HG02943 (cell line): ENCODE measurements around the gene VSNL1.

Source experiments
- ATAC-seq: cut with Tn5 transposase; IDR thresholded peaks from one replicate; pipeline ENCODE4 v1.9.1; 2021; ENCODE audit warnings: mild to moderate bottlenecking, low read depth, moderate library complexity; ENCODE audit not compliant: unreplicated experiment

The VSNL1 gene

DNA sequence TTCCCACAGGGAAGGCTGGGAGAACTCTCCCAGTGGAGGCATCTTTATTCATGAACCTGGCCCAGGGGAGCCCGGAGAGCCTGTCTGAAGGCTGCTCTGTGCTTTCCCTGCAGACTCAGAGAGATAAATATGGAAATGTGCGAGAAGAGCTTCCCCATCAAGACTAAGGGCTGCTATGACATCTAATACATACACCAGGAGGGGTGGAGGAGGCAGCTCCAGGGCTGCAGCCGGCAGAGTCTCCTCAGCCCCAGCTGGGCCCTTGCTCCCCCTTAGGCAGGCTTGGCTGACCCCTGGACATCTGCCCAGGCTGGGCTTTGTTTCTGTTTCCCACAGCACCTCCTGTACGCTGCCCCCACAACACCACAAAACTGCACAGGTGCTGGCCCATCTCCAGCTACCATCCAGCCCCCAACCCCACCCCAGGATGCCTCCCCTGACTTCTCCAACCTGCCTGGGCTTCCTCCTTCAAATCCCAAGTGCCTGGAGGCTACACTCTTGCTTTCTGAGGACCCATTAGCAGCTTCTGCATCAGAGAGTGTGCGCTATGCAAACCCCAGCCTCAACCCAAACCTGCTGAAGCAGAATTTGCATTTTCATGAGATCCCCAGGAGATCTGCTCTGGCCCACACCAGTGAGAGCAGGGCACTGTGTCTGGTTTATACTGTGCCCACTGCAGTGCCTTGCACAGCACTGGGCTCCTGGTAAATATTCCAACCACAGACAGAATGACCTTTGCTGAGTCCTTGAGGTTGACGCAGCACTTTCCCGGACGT lies 96.8 kb downstream of the VSNL1 start:
- ATAC-seq, result no peak

DNA sequence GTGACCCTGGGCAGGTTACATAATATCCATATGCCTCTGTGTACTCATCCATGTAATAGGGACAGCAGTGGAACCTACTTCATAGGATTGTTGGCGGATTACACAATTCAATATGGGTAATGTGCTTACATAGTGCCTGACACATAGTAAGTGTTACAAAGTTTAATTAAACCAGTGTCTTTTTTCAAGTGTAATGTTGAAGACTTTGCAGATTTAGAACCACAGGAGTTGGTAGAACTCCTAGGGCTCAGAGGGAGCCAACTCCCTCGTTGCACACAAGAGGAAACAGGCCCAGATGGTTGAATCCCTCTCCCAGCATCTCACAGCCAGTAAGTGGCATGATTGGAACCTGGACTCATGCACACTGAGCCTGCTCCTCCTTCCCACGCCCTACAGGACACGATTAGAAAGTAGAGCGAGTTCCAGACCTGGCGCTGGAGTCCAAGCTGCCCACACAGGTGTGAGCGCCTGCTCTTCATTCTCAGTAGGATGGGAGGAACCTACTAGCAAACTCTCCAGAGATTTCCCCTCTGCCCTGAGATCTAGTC lies 97.8 kb downstream of the VSNL1 start:
- ATAC-seq, result no peak

DNA sequence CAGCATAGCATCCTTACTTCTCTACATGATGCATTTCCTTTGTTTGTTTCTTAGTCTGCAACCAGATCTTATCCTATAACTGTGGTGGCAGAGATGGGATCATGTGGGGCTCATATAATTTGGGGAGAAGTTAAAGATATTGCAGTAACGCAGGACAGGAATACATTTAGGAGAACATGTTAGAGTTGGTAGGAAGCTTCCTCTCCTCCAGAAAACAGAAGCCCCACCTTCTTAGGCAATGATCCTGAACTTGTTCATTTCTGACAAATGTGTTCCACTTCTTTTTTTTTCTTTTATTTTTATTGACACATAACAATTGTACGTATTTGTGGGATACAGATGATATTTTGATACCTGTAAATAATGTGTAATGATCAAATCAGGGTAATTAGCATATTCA lies 99.9 kb downstream of the VSNL1 start:
- ATAC-seq, result no peak

DNA sequence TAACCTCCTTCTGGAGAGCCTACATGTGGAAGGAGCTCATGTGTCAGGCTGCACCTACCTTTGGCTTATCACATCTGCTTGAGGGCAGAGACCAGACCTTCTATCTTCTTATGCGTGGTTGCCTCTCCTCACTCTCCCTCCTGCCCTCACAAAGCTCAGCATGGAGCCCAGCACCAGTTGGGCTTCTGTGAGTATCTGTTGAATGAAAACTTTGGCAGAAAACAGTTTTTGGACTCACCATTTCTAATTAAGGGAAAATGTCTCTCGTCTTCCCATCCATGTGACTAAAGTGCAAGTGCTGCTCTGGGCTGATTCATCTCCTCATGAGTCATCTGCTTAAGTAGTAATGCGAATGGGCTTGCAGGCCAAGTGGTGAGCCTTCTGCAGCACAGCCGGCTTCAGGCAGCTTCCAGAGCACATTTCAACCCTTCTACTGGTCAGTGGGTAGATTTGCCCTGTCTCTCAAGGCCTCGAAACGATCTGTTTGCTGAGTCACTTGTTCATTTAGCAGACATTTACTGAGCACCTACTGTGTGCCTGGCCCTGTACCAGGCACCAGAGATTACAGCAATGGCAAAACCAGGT lies 102.6 kb downstream of the VSNL1 start:
- ATAC-seq, result no peak

DNA sequence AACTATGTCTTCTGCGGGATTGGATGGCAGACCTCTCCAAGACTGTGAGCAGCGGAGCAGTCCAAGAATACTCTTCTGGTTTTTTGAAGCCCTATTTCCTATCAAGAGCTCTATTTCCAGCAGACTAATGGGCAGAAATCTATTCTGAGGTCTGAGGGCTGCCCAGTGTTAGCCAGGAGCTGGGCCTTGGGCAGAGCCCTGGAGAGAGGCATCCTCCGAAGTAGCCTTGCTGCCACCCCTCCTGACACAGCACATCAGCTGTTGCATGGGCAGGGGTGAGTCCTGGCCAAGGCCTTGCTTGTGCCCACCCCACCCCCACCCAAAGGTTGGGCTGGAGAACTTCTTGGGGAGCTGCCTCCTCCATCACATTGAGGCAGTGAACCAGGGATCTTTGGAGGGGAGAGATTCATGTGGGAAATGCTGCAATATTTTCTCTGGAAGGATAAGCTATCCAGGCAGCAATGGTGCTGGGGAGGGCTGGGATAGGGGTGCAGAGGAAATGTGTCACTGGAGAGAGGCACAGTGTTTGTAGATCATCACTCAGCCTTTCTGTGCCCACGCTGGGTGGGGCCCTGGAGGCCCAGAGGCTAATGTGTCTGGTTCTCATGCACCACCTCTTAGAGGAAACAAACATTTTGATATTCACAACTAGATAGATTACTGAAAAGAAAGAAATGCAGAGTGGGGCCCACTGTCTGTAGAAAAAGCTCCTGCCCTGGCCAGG lies 104.7 kb downstream of the VSNL1 start:
- ATAC-seq, result no peak

DNA sequence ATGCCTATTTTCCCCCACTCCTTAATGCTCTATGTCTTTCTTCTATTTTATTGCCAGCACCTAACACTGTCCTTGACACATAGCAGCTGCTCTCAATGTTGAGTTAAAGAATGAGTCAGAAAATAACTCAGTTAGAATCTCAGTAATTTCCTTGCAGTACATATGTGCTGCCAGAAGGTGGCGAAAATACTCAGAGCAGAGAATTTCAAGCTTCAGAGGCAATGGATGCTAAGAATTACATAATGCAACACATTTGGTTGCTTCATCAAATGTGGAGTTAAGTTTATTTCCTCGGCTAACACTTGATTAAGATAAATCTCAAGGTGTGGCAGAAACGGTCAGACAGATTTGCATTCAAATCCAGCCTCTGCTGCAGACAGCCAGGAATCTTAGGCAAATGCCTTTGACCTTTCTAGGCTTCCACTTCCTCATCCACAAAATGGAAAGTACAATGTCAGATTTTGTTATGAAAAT lies 105.6 kb downstream of the VSNL1 start:
- ATAC-seq, result peak; percentile 79

DNA sequence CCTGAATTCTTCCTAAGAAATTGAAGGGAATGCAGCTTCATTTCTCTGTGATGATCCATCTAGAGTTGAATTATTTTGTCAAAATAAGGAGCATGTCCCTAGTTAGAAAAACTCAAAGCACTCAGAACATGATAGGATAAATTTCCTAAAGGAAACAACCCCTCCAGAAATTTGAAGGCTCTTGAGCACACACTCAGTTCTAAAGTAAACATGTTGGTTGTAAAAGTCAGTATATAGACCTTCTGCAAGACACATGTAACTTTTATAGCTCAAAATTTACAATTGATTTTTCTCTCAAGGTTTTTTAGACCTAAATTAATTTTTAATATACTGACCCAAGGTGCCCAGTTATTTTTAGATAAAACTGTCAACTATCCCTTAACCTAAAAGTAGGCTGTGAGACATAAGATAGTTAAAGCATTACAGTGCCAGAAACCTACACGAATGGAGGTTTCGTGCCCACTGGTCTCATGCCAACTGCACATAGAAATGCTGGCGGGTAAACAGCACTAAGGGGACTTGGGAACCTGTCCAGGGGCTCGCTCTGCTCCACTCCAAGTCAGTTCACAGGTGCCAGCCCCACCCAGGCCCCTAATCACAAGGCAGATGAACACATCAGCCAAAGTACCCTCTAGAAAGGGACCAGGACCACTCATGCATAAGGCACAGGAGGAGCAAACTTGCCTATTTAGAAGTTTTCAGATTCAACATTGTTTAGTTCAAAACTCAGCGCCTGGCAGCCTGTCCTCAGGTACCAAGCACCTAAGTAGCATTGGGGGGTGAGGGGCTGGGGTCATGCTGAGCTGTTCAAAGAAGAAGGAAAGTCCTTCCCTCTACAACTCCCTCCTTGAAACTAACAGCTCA lies 106.6 kb downstream of the VSNL1 start:
- no peak for ATAC-seq

DNA sequence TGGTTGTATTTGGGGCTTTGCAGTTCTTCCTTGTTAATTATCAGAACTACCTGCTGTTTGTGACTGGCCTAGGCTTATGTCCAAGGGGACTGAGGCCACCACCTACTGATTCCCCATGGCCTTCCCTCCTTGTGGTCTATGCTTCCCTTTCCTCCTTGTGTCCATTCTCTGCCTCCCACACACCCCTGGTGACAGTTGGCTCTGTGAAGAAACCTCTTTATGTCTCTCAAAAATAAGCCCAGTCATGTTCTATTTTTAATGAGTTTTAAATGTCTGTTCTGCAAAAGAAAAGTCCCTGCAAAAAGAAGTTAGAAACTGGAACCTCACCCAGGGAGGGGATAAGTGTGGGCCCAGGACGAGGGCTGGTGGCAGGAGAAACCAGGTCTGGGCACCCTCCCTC lies 108.1 kb downstream of the VSNL1 start:
- ATAC-seq, result no peak

DNA sequence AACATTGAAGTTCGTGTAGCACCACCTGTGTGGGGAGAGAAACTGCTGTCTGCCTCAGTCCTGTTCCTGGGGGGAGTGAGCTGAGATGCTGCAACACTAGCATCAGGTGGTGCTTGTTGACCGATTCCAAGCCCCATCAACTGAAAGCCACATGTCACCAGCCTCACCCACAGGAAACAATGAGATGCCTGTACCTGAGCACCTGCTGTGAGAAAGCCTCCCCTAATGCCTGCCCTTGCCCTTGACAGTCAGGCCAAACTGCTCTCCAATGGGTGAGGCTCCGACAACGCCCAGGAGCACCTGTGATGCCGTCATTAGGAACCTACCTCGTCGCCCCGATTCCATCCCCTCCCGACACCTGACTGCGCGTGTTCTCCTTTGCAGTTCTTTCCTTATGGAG lies 108.5 kb downstream of the VSNL1 start:
- ATAC-seq, result no peak

DNA sequence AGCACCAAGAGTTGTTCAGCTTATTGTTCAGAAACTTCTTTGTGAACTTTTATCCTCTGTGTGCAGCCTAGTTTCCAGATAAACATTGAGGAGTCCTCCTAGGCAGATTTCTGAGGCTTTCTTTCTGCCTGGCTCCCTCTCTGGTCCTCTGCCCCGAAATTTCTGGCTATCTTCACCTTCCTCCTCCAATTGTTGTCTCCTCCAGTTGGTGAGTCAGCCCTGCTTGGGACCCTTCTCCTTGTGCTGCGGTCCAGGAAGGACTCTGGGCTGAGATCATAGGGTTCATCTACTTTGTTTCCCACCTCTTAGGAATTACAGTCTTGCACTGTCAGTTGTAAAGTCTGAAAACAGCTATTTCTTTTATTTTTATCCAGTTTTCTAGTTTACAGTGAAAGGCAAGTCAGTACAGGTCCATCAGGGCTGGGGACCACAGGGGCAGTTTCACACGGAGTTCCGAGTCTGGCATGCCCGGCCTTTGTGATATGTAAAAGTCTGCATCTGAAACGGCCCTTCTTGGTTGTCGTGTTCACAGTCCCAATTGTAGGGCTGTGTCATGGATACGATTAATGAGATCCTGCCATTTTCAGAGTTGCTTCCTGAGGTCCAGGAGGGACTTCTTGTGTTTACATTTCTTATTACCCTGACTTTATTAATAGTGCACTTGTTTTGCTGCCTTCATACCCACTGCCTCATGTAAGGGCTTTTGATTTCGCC lies 112.3 kb downstream of the VSNL1 start:
- ATAC-seq, result no peak

DNA sequence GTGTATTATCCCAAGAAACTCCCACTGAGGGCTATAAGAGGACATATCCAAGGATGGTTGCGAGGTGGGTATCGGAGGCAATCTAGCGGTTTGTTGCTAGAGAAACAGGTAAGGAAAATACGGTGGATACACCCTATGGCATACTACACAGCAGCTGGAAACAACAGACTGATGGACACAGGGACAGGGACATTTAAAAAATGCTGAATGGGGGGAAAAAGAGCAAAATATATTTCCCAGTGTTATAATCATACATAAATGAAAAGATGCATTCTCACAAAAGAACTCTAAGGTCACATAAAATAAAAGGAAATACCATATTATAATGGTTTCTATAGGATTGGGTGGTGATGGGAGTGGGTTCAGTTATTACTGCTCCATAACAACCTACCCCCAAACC lies 117.3 kb downstream of the VSNL1 start:
- no peak for ATAC-seq

DNA sequence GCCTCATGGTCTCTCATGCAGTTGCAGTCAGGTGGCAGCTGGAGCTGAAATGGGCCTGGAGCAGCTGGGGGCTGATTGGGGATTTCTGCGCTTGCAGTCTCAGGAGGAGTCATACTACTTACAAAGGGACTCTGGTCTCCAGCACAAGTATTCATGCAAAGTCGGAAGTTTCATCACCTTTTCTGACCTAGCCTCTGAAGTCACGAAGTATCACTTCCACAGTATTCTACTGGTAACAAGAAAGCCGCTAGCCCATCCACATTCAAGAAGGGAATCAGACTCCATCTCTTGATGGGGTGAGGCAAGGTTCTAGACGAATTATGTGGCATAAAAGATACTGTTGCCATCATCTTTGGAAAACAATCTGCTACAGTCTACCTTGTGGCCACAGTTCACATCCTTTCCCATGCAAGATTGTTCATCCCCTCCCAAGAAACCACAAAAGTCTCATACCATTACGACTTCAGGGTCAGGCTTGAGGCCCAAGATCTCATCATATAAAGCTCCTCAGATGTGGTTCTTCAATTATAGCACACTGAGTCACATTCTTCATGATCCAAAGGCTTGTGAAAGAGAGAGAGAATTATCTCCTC lies 117.9 kb downstream of the VSNL1 start:
- ATAC-seq, result peak; percentile 52

DNA sequence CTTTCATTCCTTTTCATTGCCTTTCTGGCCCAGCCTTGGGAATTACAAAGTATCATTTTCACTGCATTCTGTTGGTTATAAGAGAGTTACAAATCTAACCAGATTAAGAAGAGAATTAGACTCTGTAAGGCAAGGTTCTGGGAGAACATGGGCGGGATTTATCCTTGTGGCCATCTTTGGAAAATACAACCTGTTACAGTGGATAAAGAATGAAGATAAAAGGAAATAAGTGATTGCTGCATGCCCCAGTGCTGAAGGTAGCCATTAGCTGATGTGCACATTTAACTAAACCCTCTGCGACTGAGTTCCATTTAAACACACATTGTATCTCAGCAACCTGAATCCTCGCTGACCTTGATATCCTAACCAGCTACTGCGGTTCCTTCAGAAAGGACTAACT lies 119.7 kb downstream of the VSNL1 start:
- no peak for ATAC-seq

DNA sequence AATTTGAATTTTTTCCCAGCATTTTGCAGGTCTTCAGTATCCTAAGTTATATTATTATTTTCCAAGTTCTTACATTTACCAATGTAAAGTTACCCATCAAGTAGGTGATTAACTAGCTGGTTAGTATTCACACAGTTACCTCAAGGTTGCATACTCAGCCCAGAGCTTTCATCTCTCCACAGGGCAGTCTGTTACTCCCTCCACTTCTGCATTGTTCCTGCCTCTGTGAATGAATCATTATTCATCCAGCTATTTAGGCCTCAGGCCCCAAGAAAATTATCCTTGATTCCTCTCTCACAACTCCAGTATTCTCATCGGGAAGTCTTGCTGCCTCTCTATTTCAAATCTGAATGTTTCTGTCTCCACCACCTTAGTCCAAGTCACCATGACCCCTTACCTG lies 121.0 kb downstream of the VSNL1 start:
- ATAC-seq, result no peak

DNA sequence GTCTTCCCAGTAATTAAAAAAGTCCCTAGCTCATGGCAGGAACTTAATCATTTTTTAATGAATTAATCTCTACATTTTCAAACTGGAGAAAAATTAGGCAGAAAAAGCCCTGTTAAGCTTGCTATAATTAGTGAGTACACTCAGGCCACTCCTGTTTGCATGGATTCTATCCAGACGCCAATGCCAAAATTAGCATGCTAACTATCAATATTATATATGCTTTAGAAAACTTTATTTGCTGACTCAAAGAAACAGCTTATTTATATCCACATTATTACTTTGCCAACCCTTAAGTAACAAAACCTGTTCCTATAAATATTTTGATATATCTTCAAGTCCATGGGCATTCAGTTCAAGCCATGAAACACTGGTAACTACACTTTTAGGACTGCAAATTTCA lies 122.2 kb downstream of the VSNL1 start:
- no peak for ATAC-seq

DNA sequence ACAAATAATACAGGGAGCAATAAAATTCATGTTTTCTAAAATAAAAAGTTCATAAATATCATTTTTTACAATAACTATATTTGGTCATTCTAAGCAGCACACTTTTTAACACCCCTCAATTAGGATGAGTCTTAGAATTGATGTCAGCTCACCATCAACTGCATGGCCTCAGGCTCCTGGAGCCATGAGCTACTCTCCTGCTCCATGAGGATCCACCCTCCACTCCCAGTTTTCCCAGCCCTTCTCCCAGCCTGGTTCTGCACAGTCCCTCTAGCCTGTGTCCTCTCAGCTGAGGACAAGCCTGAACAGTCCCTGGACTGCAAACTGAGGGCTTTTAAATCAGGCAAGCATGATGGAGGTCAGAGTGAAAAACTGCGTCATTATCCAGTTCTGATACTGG lies 124.0 kb downstream of the VSNL1 start:
- ATAC-seq, result no peak

DNA sequence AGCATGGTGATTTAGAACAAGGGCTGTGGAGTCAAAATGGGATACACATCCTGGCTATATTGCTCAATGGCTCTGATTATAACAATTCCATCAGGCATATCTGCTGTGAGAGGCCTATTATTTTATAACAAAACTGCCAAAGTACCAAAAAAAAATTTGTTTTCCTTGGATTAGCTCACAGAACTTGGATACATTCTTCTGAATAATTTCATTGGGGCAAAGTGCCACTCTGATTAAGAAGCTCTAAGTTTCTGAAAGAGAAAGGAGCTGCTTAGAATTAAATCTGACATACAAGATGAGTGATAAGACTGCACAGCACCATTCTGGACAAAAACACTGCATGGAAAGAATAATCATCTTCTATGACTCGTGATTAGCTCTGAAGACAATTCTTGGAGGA lies 127.4 kb downstream of the VSNL1 start:
- no peak for ATAC-seq

DNA sequence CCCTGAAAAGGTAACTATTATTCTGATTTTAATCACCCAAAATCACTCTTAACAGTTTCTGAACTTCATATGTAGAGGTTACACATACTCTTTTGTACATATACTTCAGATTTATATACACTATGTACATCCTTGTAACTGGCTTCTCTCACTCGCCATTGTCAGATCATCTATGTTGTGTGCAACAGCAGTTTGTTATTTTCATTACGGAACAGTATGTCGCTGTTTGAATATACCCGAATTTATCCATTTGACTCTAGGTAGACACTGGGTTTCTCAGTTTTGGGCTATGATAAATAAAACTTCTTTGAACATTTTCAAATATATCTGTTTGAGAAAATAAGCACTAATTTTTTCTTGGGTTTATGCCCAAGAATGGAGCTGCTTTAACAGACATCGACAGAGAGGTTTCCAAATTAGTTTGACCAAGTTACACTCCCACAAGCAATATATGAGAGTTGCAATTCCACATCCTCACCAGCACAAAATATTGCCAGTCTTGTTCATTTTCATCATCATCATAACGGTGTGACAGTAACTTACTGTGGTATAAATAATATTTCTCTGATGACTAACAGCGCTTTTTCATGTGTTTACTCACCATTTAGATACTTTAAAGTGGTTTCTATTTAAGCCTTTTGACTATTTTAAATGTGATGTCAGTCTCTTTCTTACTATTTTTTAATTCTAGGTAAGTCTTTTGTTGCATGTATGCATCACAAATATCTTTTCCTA lies 132.3 kb downstream of the VSNL1 start:
- ATAC-seq, result no peak

DNA sequence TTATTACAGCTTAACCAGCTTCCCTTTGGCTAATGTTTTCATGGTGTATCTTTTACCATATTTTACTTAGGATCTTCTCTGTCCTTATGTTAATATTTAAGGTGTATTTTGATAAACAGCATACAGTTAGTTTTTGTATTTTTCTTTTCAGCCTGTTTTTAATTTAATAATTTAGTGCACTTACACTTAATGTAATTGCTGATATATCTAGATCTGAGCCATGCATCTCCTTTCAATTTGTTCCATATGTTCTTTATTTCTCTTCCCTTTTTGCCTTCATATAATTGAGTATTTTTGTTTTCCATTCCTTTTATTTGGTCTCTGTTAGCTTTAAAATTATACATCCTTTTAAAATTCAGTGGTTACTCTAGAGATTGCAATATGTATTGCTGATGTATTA lies 134.3 kb downstream of the VSNL1 start:
- ATAC-seq, result no peak
